IPS DF 4.7 (cell line): Measurements from ENCODE around the gene NCOR2.
"Not testable (repeated sequence)": the region's sequence is repeated elsewhere in the genome, so short reads cannot be mapped to it uniquely, and the experiment has no call there.

Source experiments
- DNase-seq: peaks from one replicate; pipeline ENCODE4 v3.0.0-alpha.2; 2013; ENCODE audit warnings: low spot score; ENCODE audit errors: extremely low read depth

Gene NCOR2

GRCh38 chr12:124601706-124602105 is 34.3 kb upstream of the NCOR2 start:
- DNase-seq, result no peak

- DNase-seq, result no peak
These were observed 31.9 kb upstream of the NCOR2 start for GRCh38 chr12:124599074-124599999.

GRCh38 chr12:124597041-124597440 is 29.6 kb upstream of the NCOR2 start:
- DNase-seq, result no peak

GRCh38 chr12:124595444-124595843 is 28.0 kb upstream of the NCOR2 start:
- DNase-seq, result no peak

GRCh38 chr12:124594851-124595250 is 27.4 kb upstream of the NCOR2 start:
- no peak for DNase-seq

- DNase-seq, result no peak
These were observed 26.5 kb upstream of the NCOR2 start for GRCh38 chr12:124593851-124594401.

GRCh38 chr12:124593176-124593575 is 25.8 kb upstream of the NCOR2 start:
- DNase-seq, result no peak

GRCh38 chr12:124592481-124593160 is 25.2 kb upstream of the NCOR2 start:
- no peak for DNase-seq

GRCh38 chr12:124592050-124592449 is 24.6 kb upstream of the NCOR2 start:
- no peak for DNase-seq

- no peak for DNase-seq
These were observed 23.0 kb upstream of the NCOR2 start for GRCh38 chr12:124590447-124590846.

GRCh38 chr12:124588751-124589267 is 21.4 kb upstream of the NCOR2 start:
- DNase-seq, result no peak

GRCh38 chr12:124588018-124588634 is 20.7 kb upstream of the NCOR2 start:
- DNase-seq, result no peak

- DNase-seq, result no peak
These were observed 19.3 kb upstream of the NCOR2 start for GRCh38 chr12:124586756-124587155.

GRCh38 chr12:124584494-124584893 is 17.1 kb upstream of the NCOR2 start:
- not testable (repeated sequence) for DNase-seq

- no peak for DNase-seq
These were observed 16.4 kb upstream of the NCOR2 start for GRCh38 chr12:124583854-124584253.

- no peak for DNase-seq
These were observed 14.7 kb upstream of the NCOR2 start for GRCh38 chr12:124582108-124582424.

- DNase-seq, result no peak
These were observed 14.1 kb upstream of the NCOR2 start for GRCh38 chr12:124581307-124582107.

GRCh38 chr12:124579921-124580517 is 12.6 kb upstream of the NCOR2 start:
- DNase-seq, result no peak

GRCh38 chr12:124578854-124579253 is 11.4 kb upstream of the NCOR2 start:
- no peak for DNase-seq

- no peak for DNase-seq
These were observed 11.0 kb upstream of the NCOR2 start for GRCh38 chr12:124578445-124578844.

- DNase-seq, result no peak
These were observed 10.6 kb upstream of the NCOR2 start for GRCh38 chr12:124577986-124578385.
